Hematopoietic multipotent progenitor cell treated with erythropoietin and hydrocortisone succinate and interleukin-3 and kit ligand, for 6 days (in vitro differentiated cells): ENCODE measurements around the gene DBNDD2.
A peak's percentile ranks its signal among the peaks of the same experiment; 100 is the strongest.

Experiments used
- DNase-seq: peaks from one replicate; pipeline ENCODE4 v3.0.0-alpha.2; 2015

Gene DBNDD2

DNA sequence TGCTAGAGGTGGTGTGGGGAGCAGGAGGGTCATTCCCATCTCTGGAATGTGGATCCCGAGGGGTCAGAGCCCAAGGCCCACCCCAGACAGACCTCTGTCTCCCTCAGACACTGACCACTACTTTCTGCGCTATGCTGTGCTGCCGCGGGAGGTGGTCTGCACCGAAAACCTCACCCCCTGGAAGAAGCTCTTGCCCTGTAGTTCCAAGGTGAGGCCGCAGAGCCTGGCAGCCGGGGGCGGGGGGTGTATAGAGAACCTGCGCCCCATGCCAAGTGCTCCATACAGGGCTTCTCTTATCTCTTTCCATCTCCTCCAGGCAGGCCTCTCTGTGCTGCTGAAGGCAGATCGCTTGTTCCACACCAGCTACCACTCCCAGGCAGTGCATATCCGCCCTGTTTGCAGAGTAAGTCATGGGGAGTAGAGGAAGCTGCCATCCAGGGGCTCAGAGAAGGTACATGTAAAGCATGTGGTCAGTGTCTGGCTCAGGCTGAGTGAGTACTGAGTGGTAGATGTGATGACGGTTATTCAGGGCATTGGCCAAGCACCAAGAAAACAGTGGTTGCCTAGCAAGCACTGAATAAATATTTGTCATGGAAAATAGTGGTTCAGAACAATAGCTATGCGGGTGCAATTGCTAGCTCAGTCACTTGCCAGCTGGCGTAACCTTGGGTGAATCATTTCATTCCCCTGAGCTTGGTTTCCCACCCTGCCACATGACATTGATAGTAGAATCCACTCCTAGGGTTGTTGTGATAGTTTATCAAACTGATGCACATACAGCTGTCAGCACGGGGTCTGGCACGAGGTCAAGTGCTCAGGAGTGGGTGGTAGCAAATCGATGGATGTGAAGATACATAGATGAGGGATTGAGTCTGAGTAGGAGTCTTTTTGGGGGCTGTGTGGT, 11.4 kb downstream of the DBNDD2 start:
- DNase-seq, result peak; percentile 68

- DNase-seq, result no peak
Measured at GRCh38 chr20:45420125-45420524, 12.0 kb downstream of the DBNDD2 start.

GRCh38 chr20:45423700-45424099, 15.6 kb downstream of the DBNDD2 start:
- no peak for DNase-seq

DNA sequence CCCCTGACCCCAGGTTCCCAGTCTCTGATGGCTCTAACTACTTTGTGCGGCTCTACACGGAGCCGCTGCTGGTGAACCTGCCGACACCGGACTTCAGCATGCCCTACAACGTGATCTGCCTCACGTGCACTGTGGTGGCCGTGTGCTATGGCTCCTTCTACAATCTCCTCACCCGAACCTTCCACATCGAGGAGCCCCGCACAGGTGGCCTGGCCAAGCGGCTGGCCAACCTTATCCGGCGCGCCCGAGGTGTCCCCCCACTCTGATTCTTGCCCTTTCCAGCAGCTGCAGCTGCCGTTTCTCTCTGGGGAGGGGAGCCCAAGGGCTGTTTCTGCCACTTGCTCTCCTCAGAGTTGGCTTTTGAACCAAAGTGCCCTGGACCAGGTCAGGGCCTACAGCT, 17.5 kb downstream of the DBNDD2 start:
- DNase-seq, result no peak

DNA sequence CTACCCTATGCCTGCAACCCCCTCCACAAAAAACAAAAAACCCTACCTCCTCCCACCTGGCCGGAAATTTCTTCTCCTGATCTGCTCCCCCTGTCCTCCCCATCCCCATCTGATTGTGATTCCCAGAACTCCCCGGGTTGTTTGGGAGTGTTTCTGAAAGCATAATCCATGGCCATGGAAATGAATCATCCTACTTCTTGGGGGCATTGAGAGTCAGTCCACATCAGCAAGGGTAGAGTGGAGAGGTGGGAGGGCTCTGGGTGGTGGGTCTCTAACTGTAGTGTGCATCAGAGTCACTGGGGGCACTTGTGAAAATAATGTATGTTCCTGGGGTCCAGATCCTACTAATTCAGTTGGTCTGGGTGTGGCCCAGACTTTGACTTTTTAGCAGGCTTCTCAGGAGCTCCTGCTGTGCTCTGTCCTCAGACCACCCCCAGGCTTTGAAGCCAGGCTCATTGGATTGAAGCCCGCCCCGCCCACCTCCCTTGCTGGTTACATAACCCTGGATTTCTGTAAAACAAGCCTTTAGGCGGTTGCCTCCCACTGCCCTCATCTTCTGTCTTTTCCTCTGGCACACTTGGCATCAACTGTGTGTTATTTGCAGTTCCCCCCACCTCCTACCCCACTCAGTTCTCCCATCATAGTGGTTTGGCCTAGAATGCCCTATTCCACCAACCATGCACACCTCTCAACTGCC, 18.4 kb downstream of the DBNDD2 start:
- no peak for DNase-seq

DNA sequence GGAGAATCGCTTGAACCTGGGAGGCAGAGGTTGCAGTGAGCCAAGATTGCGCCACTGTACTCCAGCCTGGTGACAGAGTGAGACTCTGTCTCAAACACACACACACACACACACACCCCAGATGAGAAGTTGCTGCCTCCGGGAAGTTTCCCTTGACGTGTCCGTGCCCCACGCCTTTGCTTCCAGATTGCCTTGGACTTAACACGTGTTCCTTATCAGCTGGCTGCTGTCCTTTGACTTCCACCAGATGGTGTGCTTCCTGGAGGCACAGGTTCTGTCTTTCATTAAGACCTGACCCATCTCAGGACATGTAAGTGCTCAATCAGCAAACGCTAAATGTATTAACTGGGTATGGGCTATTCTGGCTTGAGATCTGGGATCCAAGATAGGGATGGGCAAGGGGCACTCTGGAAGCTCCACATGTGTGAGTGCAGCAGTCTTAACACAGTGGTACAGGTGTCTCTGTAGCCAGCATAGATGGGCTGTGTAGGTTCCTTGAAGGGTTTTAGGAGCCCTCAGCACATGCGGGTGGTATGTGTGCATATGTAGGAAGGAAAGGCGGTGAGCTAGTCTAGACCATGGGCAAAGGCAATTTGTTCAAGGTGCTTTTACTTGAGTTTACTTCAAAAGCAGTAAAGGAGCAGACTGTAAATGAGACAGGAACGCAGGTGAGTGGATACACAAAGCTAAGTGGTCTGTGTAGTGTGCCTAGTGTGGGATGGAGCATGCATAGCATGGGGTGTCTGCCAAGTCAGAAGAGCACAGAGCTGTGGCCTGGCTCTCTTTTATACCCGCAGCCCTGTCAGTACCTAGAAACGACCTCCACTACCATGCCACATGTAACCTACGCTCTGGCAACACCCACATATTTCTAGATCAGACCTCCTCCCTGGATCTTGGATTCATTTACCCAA, 19.4 kb downstream of the DBNDD2 start:
- DNase-seq, result no peak

DNA sequence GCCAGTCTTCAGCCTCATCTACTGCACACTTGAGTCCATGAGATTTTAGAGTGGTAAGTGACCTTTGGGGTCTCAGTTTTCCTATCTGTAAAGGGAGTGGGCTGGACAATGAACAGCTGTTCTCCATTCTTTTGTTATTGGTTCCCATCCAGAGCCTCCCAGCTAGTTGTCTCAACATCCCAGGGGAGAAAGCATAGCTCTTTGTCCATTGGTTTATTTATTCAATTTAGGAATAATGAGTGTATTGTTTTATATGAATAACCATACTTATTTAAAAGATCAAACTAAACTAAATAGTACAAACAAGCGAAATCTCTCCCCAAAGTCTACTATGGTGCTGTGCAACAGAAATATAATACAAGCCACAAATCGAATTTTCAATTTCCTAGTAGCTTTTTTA, 21.5 kb downstream of the DBNDD2 start:
- no peak for DNase-seq

- DNase-seq, result peak; percentile 64
Measured at GRCh38 chr20:45432294-45432693, 24.2 kb downstream of the DBNDD2 start.

DNA sequence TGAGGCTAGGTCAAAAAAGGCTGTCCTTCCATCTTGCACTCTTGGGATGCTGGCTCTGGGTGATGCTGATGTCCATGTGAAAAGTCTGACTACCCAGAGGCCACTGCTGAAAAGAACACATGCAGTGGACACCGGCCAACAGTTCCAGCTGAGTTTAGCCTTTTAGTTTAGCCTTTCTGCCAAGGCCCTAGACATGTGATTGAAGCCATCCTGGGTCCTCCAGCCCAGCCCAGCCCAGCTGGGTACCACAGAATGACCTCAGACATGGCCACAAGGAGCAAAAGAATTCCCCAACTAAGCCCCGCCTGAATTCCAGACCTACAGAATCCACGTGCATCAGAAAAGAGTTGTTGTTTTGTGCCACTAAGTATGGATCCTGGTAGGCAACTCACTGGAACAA, 25.2 kb downstream of the DBNDD2 start:
- no peak for DNase-seq

DNA sequence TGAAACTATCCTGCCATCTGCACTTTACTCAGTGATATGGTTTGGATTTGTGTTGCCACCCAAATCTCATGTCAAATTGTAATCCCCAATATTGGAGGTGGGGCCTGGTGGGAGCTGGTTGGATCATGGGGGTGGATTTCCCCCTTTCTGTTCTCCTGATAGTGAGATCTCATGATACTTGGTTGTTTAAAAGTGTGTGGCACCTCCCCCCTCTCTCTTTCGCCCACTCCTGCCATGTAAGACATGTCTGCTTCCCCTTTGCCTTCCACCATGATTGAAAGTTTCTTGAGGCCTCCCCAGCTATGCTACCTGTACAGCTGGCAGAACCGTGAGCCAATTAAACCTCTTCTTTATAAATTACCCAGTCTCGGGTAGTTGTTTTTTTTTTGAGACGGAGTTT, 25.9 kb downstream of the DBNDD2 start:
- no peak for DNase-seq

GRCh38 chr20:45436732-45437485, 28.8 kb downstream of the DBNDD2 start:
- DNase-seq, result peak; percentile 93

GRCh38 chr20:45440424-45440823, 32.3 kb downstream of the DBNDD2 start:
- no peak for DNase-seq

- no peak for DNase-seq
Measured at GRCh38 chr20:45440891-45441685, 33.0 kb downstream of the DBNDD2 start.

DNA sequence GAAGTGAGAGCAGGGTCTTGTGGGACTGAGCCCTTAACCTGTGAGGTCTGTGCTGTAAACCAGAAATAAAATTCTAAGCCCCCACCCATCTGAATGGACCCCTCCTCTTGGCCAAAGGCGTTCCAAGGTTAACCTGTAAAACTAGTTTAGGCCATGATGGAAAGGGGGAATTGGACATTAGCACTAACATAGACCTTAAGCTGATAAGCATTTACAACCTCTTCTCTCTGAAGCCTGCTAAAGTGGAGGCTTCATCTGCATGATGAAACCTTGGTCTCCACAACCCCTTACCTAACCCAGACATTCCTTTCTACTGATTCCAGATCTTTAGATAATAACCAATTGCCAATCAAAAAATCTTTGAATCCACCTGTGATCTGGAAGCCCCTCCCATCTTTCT, 33.7 kb downstream of the DBNDD2 start:
- no peak for DNase-seq

GRCh38 chr20:45444050-45444449, 36.0 kb downstream of the DBNDD2 start:
- DNase-seq, result no peak

- DNase-seq, result peak; percentile 70
Measured at GRCh38 chr20:45445805-45446562, 37.9 kb downstream of the DBNDD2 start.

DNA sequence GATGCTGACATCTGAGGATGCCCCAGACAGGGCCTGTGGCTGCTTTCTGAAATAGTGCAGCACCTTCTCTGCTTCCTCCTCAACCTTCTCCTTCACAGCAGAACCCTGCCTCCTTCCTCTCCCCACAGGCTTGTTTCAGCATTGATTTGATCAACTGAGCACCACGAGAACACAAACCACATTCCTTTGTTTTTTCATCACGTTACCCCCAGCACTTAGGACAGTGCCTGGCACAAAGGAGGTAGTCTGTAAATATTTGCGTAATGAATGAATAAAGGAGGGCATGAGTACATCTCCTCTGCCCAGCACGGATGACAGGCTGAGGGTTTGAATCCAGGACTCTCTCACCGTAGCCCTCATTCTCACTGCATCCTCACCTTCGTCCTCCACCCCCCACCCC, 40.2 kb downstream of the DBNDD2 start:
- no peak for DNase-seq

DNA sequence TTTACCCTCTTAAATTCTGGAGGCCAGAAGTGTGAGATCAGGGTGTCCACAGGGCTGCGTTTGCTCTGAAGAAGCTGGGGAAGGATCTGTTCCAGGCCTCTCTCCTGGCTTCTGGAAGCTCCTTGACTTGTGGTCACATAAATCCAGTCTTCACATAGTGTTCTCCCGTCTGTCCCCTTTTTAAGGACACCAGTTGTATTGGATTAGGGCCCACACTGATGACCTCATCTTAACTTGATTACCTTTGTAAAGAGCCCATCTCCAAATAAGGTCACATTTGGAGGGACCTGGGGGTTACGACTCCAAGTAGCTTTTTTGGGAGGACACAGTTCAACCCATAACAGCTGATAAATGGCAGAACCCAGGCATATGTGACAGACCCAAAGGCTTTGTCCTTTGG, 41.4 kb downstream of the DBNDD2 start:
- DNase-seq, result no peak

- DNase-seq, result peak; percentile 90
Measured at GRCh38 chr20:45450097-45450818, 42.2 kb downstream of the DBNDD2 start.

DNA sequence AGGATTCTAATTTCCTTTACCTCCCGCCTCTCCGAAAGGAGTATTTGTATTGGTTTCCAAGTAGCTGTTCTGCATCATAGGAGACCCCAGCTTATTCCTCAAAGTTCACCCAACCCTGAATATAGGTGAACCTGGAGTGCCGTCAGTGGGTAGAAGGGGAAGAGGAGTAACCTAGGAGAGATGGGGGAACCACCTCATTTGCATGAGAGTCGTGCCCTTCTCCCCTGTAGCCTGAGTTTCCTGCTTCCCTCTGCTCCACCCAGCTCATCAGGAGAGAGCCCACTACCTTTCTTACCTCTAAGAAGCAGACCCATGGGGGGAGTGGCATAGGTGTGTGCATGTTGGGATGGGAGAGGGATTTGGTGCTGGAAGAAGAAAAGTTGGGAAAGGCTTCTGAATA, 44.1 kb downstream of the DBNDD2 start:
- no peak for DNase-seq
